H1 (cell line): ENCODE results near the gene CD7. TPM values are rescaled to one million over a fixed set of nuclear protein-coding genes. Genes with fewer than 3 reads are reported as not detected.

Source experiments
- CTCF ChIA-PET: fragments of 300-600 bp; sonication (Branson Sonifier 250); formaldehyde crosslinking; loops from one replicate; lab custom pipeline; 2021; ENCODE audit not compliant: partially characterized antibody; lab: Charles Lee
- POLR2A ChIA-PET: fragments of 300-600 bp; sonication (Branson Sonifier 250); formaldehyde crosslinking; loops from one replicate; lab custom pipeline; 2021; ENCODE audit warnings: inconsistent platforms; ENCODE audit not compliant: partially characterized antibody; lab: Charles Lee
- DNase-seq, 2 experiments: peaks; one replicate each; pipeline versions ENCODE4 v3.0.0 to v3.0.0-alpha.2; 2010 to 2022; ENCODE audit warnings: low spot score in 2 of 2, low read depth in 1 of 2, mixed read lengths in 1 of 2
- FAIRE-seq: peaks from 2 replicates; lab custom pipeline; 2011; peaks lifted over from hg19 to GRCh38; lab: Jason Lieb, UNC
- H2AFZ ChIP-seq: 2 replicates; pipeline ENCODE4 v1.8.1; 2012; ENCODE audit warnings: low read length, inconsistent platforms
- H2AK5ac ChIP-seq: 2 replicates; pipeline ENCODE4 v1.6.1; 2013; ENCODE audit warnings: low read depth, low read length
- H2BK120ac ChIP-seq: replicated peaks from 2 replicates; pipeline ENCODE3; 2013; ENCODE audit warnings: low read depth, low read length, inconsistent platforms
- H2BK12ac ChIP-seq: 2 replicates; pipeline ENCODE4 v1.6.1; 2013; ENCODE audit warnings: low read depth, low read length
- H2BK15ac ChIP-seq: 2 replicates; pipeline ENCODE4 v1.6.1; 2013; ENCODE audit warnings: low read length
- H2BK20ac ChIP-seq: 2 replicates; pipeline ENCODE4 v1.6.1; 2013; ENCODE audit warnings: low read length
- H2BK5ac ChIP-seq: 2 replicates; pipeline ENCODE4 v1.6.1; 2013; ENCODE audit warnings: low read depth, low read length
- H3K14ac ChIP-seq: 2 replicates; pipeline ENCODE4 v1.6.1; 2013; ENCODE audit warnings: inconsistent platforms; ENCODE audit not compliant: insufficient read length
- H3K18ac ChIP-seq: 2 replicates; pipeline ENCODE4 v1.6.1; 2013; ENCODE audit warnings: low read length; ENCODE audit errors: extremely low read depth
- H3K23ac ChIP-seq: 2 replicates; pipeline ENCODE4 v1.6.1; 2013; ENCODE audit warnings: inconsistent platforms; ENCODE audit not compliant: insufficient read length
- H3K23me2 ChIP-seq: 2 replicates; pipeline ENCODE4 v1.6.1; 2013; ENCODE audit warnings: low read depth, low read length
- H3K27ac ChIP-seq: 2 replicates; pipeline ENCODE4 v1.6.1; 2011; ENCODE audit warnings: low read depth, low read length, inconsistent platforms
- H3K27me3 ChIP-seq, 4 experiments: replicated peaks in 1 of 4; 1 replicate in 1 of 4; 2 replicates in 3 of 4; pipeline versions ENCODE4 v1.6.1 to v1.8.1; 2011 to 2013; ENCODE audit warnings: low read length in 3 of 4, mild to moderate bottlenecking in 3 of 4, inconsistent platforms in 2 of 4, mixed read lengths in 2 of 4, moderate library complexity in 1 of 4; ENCODE audit not compliant: control insufficient read depth in 3 of 4, insufficient read depth in 3 of 4; ENCODE audit errors: extremely low read depth in 1 of 4
- H3K36me3 ChIP-seq, 4 experiments: 2 replicates each; pipeline versions ENCODE4 v1.6.1 to v1.8.1; 2011 to 2013; ENCODE audit warnings: mild to moderate bottlenecking in 4 of 4, low read length in 3 of 4, moderate library complexity in 2 of 4, control low read depth in 1 of 4, inconsistent platforms in 1 of 4; ENCODE audit not compliant: insufficient read depth in 4 of 4, control insufficient read depth in 2 of 4
- H3K4ac ChIP-seq: replicated peaks from 2 replicates; pipeline ENCODE3; 2013; ENCODE audit warnings: low read length, low read depth, mixed read lengths, inconsistent platforms; ENCODE audit not compliant: insufficient read length
- H3K4me1 ChIP-seq, 4 experiments: replicated peaks in 1 of 4; 1 replicate in 1 of 4; 2 replicates in 3 of 4; pipeline versions ENCODE4 v1.6.1 to v1.8.1; 2011 to 2013; ENCODE audit warnings: low read length in 3 of 4, inconsistent platforms in 2 of 4, mixed read lengths in 1 of 4; ENCODE audit not compliant: insufficient read depth in 4 of 4, control insufficient read depth in 3 of 4
- H3K4me2 ChIP-seq, 2 experiments: 2 replicates each; pipeline versions ENCODE4 v1.6.1 to v1.8.1; 2011 to 2013; ENCODE audit warnings: low read depth in 2 of 2, low read length in 2 of 2, control low read depth in 1 of 2, inconsistent platforms in 1 of 2, mild to moderate bottlenecking in 1 of 2; ENCODE audit not compliant: insufficient read depth in 1 of 2
- H3K4me3 ChIP-seq, 4 experiments: fragments of 200-600, 300-600 bp in 1 of 4; sonication (generic), shearing (Covaris generic), sonication (Bioruptor Twin) in 1 of 4; 2 replicates each; pipeline versions ENCODE4 v1.5.1 to v1.8.1; 2011 to 2016; ENCODE audit warnings: low read length in 4 of 4, low read depth in 3 of 4, control low read depth in 2 of 4, inconsistent platforms in 2 of 4, mild to moderate bottlenecking in 2 of 4, mixed read lengths in 1 of 4, moderate library complexity in 1 of 4; ENCODE audit not compliant: insufficient read depth in 2 of 4; ENCODE audit errors: extremely low read depth in 1 of 4
- H3K56ac ChIP-seq: replicated peaks from 2 replicates; pipeline ENCODE3; 2013; ENCODE audit warnings: low read depth, mild to moderate bottlenecking, mixed read lengths, low read length, inconsistent platforms; ENCODE audit not compliant: insufficient read length
- H3K79me1 ChIP-seq: 2 replicates; pipeline ENCODE4 v1.6.1; 2013; ENCODE audit warnings: low read depth, low read length, control low read depth
- H3K79me2 ChIP-seq, 2 experiments: 2 replicates each; pipeline versions ENCODE4 v1.6.1 to v1.8.1; 2012 to 2013; ENCODE audit warnings: low read length in 2 of 2, mild to moderate bottlenecking in 2 of 2, inconsistent platforms in 1 of 2; ENCODE audit not compliant: insufficient read depth in 2 of 2, control insufficient read depth in 1 of 2
- H3K9ac ChIP-seq, 4 experiments: replicated peaks in 1 of 4; 1 replicate in 1 of 4; 2 replicates in 3 of 4; pipeline versions ENCODE4 v1.6.1 to v1.8.1; 2011 to 2013; ENCODE audit warnings: low read depth in 3 of 4, low read length in 3 of 4, control low read depth in 2 of 4, mild to moderate bottlenecking in 2 of 4, moderate library complexity in 2 of 4, inconsistent platforms in 1 of 4; ENCODE audit errors: extremely low read depth in 1 of 4
- H3K9me3 ChIP-seq, 2 experiments: 2 replicates each; pipeline versions ENCODE4 v1.6.1 to v1.8.1; 2012 to 2013; ENCODE audit warnings: mild to moderate bottlenecking in 2 of 2, moderate library complexity in 2 of 2, control low read depth in 1 of 2, inconsistent platforms in 1 of 2, low read depth in 1 of 2, low read length in 1 of 2, mixed read lengths in 1 of 2; ENCODE audit not compliant: insufficient read depth in 2 of 2
- H4K20me1 ChIP-seq, 2 experiments: replicated peaks in 1 of 2; 2 replicates each; pipeline versions ENCODE3 to v1.8.1; 2011 to 2013; ENCODE audit warnings: inconsistent platforms in 2 of 2, low read length in 2 of 2, mild to moderate bottlenecking in 1 of 2; ENCODE audit not compliant: insufficient read depth in 2 of 2, control insufficient read depth in 1 of 2
- H4K5ac ChIP-seq: 2 replicates; pipeline ENCODE4 v1.6.1; 2013; ENCODE audit warnings: low read length, low read depth, mixed read lengths, inconsistent platforms; ENCODE audit not compliant: insufficient read length
- H4K8ac ChIP-seq: 2 replicates; pipeline ENCODE4 v1.8.0; 2013; ENCODE audit warnings: mild to moderate bottlenecking, moderate library complexity, low read length, inconsistent platforms; ENCODE audit not compliant: insufficient read depth; ENCODE audit errors: extremely low read depth
- H4K91ac ChIP-seq: replicated peaks from 2 replicates; pipeline ENCODE3; 2013; ENCODE audit warnings: low read length, mixed read lengths, inconsistent platforms; ENCODE audit not compliant: insufficient read length
- CBX5 ChIP-seq: fragments of 300-800, 300-1000 bp; sonication (generic); IDR thresholded peaks from 2 replicates; pipeline ENCODE4 v1.7.1; 2016; ENCODE audit warnings: antibody characterized with exemption, low read length, low read depth
- CEBPB ChIP-seq: IDR thresholded peaks from 2 replicates; pipeline ENCODE4 v1.6.1; 2012; ENCODE audit warnings: low read depth, low read length
- CHD2 ChIP-seq: IDR thresholded peaks from 2 replicates; pipeline ENCODE4 v1.6.1; 2012; ENCODE audit warnings: low read length, improper control_type of control experiment
- CTBP2 ChIP-seq: IDR thresholded peaks from 2 replicates; pipeline ENCODE4 v1.7.0; 2011; ENCODE audit warnings: borderline replicate concordance, mild to moderate bottlenecking, moderate library complexity, mixed read lengths, low read length; ENCODE audit not compliant: insufficient read depth, insufficient read length
- E2F6 ChIP-seq: IDR thresholded peaks from 2 replicates; pipeline ENCODE4 v1.6.1; 2012; ENCODE audit warnings: inconsistent platforms
- GABPA ChIP-seq: IDR thresholded peaks from 2 replicates; pipeline ENCODE4 v1.6.1; 2011; ENCODE audit warnings: mild to moderate bottlenecking, low read length, moderate library complexity, borderline replicate concordance; ENCODE audit not compliant: insufficient read depth
- HDAC2 ChIP-seq, 2 experiments: fragments of 300-600 bp in 1 of 2; sonication (generic) in 1 of 2; IDR thresholded peaks; 2 replicates each; pipeline ENCODE4 v1.6.1; 2011 to 2012; ENCODE audit warnings: low read depth in 2 of 2, low read length in 2 of 2, mild to moderate bottlenecking in 2 of 2, moderate library complexity in 2 of 2, borderline replicate concordance in 1 of 2, inconsistent platforms in 1 of 2
- JUND ChIP-seq: IDR thresholded peaks from 2 replicates; pipeline ENCODE4 v1.6.1; 2011; ENCODE audit warnings: mild to moderate bottlenecking, improper control_type of control experiment, low read length
- NANOG ChIP-seq: IDR thresholded peaks from 2 replicates; pipeline ENCODE4 v1.6.1; 2011; ENCODE audit warnings: low read length, low read depth, mild to moderate bottlenecking, inconsistent platforms; ENCODE audit not compliant: insufficient read depth, poor library complexity, severe bottlenecking
- NRF1 ChIP-seq: IDR thresholded peaks from 2 replicates; pipeline ENCODE4 v1.6.1; 2011; ENCODE audit warnings: mild to moderate bottlenecking, low read depth, low read length, improper control_type of control experiment
- TAF7 ChIP-seq: optimal IDR thresholded peaks from 2 replicates; pipeline ENCODE3; 2011; ENCODE audit warnings: low read depth, mild to moderate bottlenecking, inconsistent platforms, low read length, moderate library complexity, borderline replicate concordance
- TCF12 ChIP-seq: IDR thresholded peaks from 2 replicates; pipeline ENCODE4 v1.6.1; 2011; ENCODE audit warnings: low read depth, mild to moderate bottlenecking, low read length
- TEAD4 ChIP-seq: IDR thresholded peaks from 2 replicates; pipeline ENCODE4 v1.6.1; 2012; ENCODE audit warnings: low read depth, low read length, inconsistent platforms, mixed read lengths
- WGBS, 2 experiments: shearing (Covaris generic) in 1 of 2; methylation state at CpG; one replicate each; pipeline versions ENCODE4 v1.1.6 to v1.1.7; 2013 to 2015; ENCODE audit warnings: low lambda C conversion rate in 2 of 2, mixed read lengths in 2 of 2, inconsistent platforms in 1 of 2, low coverage in 1 of 2, missing lambda C conversion rate in 1 of 2; ENCODE audit not compliant: insufficient replicate concordance in 2 of 2, insufficient coverage in 1 of 2, insufficient read length in 1 of 2; ENCODE audit errors: extremely low coverage in 1 of 2, missing lambda C conversion rate in 1 of 2; 5-methylcytosine and 5-hydroxymethylcytosine counted together
- polyA plus RNA-seq, 7 experiments: library from polyadenylated mRNA; depleted of rRNA in 3 of 7; stranded (reverse) in 5 of 7; unstranded in 2 of 7; fragments of >200 nt in 5 of 7; fragments of 200-250 nt in 2 of 7; gene quantifications; 1 replicate in 5 of 7; 2 replicates in 1 of 7; 4 replicates in 1 of 7; pipeline versions ENCODE4 v1.2.1 to v1.2.3, GENCODE V29; 2011 to 2013; ENCODE audit warnings: missing spikeins in 2 of 7, mixed read lengths in 2 of 7
- total RNA-seq: library from RNA; stranded (reverse); fragmentation: NEBNext Ultra II Directional; extraction: Animal tissue kit (Norgen Biotek cat#: 25700); gene quantifications from 2 replicates; pipeline ENCODE4 v1.2.1, GENCODE V29; 2021

The CD7 gene
- total and polyA plus RNA-seq, 2 of the 8 experiments (the other 6 are each of a cell fraction or from before 2014, with no cell fraction given): 0.83 to 0.86 TPM

DNA sequence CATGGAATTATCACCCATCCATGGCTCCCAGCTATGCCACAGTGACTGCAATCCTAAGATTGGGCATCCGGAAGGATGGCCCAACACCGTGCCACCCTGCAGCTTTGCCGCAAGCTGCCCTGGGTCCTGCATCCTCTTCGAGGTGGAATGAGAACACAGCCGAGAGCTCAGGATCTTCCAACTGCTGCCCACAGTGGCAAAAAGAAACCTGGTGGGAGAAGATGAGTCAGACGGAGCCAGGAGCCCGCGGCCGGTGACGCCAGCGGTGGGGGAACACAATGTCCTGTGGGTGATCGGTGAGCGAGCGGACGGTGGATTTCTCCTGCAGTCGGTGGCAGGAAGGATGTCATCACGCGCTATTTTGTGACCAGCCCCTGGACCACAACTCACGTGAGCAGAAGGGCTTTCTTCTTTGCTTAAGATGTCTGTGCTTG, 20.1 kb downstream of the CD7 start:
- POLR2A ChIA-PET: interaction anchor here (0.6 to 1.5 kb wide), 5 partner anchors 12 to 255 kb away, joined by 3 to 4 read pairs (median 3); partner anchors contain the start of gene CSNK1D
- no peak overlapping the region for H3K9ac ChIP-seq
- no peak overlapping the region for H3K14ac ChIP-seq
- H2BK12ac ChIP-seq: no peak overlapping the region
- H3K27ac ChIP-seq: no peak overlapping the region
- peaks cover 0 to 20% (median 4%) of the 10 kb centered on the region in 4 experiments; a peak in 5 of 7 replicates for H3K4me1 ChIP-seq
- no peaks in the 10 kb centered on the region for H3K79me2 ChIP-seq
- no peak overlapping the region for H2BK20ac ChIP-seq
- peaks cover 0 to 7% (median 4%) of the 10 kb centered on the region in 4 experiments; a peak in 3 of 7 replicates for H3K27me3 ChIP-seq
- no peak overlapping the region for H3K18ac ChIP-seq
- H3K9me3 ChIP-seq: no peaks in the 10 kb centered on the region
- H3K23me2 ChIP-seq: no peaks in the 10 kb centered on the region; the same call in 1 of the 2 replicates
- no peak overlapping the region; the same call in 1 of the 2 replicates for H2AK5ac ChIP-seq
- H3K4me2 ChIP-seq: no peak overlapping the region
- no peak overlapping the region for H3K23ac ChIP-seq
- no peak overlapping the region for H4K91ac ChIP-seq
- no peak overlapping the region for H2BK15ac ChIP-seq
- 92% methylated on average over 19 of the region's 19 CpGs; no CpG with 5 or more reads in 1 of the 2 experiments for WGBS, 2 experiments
- no peak overlapping the region for H4K5ac ChIP-seq
- DNase-seq: no peak
- no peaks in the 10 kb centered on the region for H3K79me1 ChIP-seq
- H3K56ac ChIP-seq: no peak overlapping the region
- H2BK120ac ChIP-seq: no peak overlapping the region
- no peak overlapping the region for H3K4ac ChIP-seq
- no peak overlapping the region for H4K8ac ChIP-seq
- H2AFZ ChIP-seq: no peak overlapping the region
- peaks cover 0 to 2% of the 10 kb centered on the region in 2 experiments for H4K20me1 ChIP-seq
- no peak overlapping the region for H2BK5ac ChIP-seq
- no peak for TF ChIP-seq JUND
- TF ChIP-seq NRF1: no peak
- TF ChIP-seq CTBP2: no peak
- TF ChIP-seq NANOG: no peak
- no peak for TF ChIP-seq TAF7
- no peak for TF ChIP-seq TCF12
- TF ChIP-seq CBX5: no peak
- no peak for TF ChIP-seq CEBPB
- no peak for TF ChIP-seq GABPA
- no peak for TF ChIP-seq E2F6
- TF ChIP-seq HDAC2 (IDR thresholded peaks at IDR 0.05; ENCODE audit: borderline replicate concordance in 1 of 2, low read depth in 2 of 2, low read length in 2 of 2): no peak
- no peak for TF ChIP-seq CHD2
- no peak for TF ChIP-seq TEAD4
- TF ChIP-seq, all 59 proteins: peak for 0
- no peaks in the 10 kb centered on the region for H3K36me3 ChIP-seq
- FAIRE-seq: no peak
- CTCF ChIA-PET: interaction anchor here (0.8 to 2.3 kb wide), 8 partner anchors 14 to 119 kb away, joined by 3 to 7 read pairs (median 5); partner anchors contain the start of gene CD7
- H3K4me3 ChIP-seq: no peak overlapping the region
